Bronchial epithelial cell (primary cell): ENCODE measurements around the gene PCNX2. TPM values are rescaled to one million over a fixed set of nuclear protein-coding genes. Genes with fewer than 3 reads are reported as not detected.
A peak's percentile ranks its signal among the peaks of the same experiment; 100 is the strongest.

ENCODE experiments used
- DNase-seq: peaks from one replicate; pipeline ENCODE4 v3.0.0-alpha.2; 2010; ENCODE audit warnings: low read depth
- FAIRE-seq: peaks from 2 replicates; lab custom pipeline; 2011; peaks lifted over from hg19 to GRCh38; lab: Jason Lieb, UNC
- H3K27me3 ChIP-seq: 2 replicates; pipeline ENCODE4 v1.5.1; 2011; ENCODE audit warnings: low read length; ENCODE audit not compliant: control insufficient read depth, insufficient read depth
- H3K36me3 ChIP-seq: 2 replicates; pipeline ENCODE4 v1.5.1; 2011; ENCODE audit warnings: low read length; ENCODE audit not compliant: control insufficient read depth, insufficient read depth
- H3K4me3 ChIP-seq: 2 replicates; pipeline ENCODE4 v1.5.1; 2011; ENCODE audit warnings: mild to moderate bottlenecking, low read depth, low read length, control low read depth
- CTCF ChIP-seq: IDR thresholded peaks from 2 replicates; pipeline ENCODE4 v1.5.1; 2011; ENCODE audit warnings: mild to moderate bottlenecking, moderate library complexity, low read length, control low read depth, inconsistent platforms; ENCODE audit not compliant: insufficient read depth, severe bottlenecking
- total RNA-seq: library from RNA; depleted of rRNA; stranded (reverse); fragments of >200 nt; gene quantifications from 2 replicates; pipeline ENCODE4 v1.2.1, GENCODE V29; 2014

The PCNX2 gene
- total RNA-seq, 1 donor from 2014 or later: 30.3 TPM

GRCh38 chr1:232980986-232981560, 314.5 kb downstream of the PCNX2 start:
- Histone ChIP-seq H3K4me3 (no peak overlapping the region), H3K36me3 (peaks cover 16% of the 10 kb centered on the region), H3K27me3 (no peaks in the 10 kb centered on the region)
- no peak for TF ChIP-seq CTCF
- no peak for FAIRE-seq
- no peak for DNase-seq

- Histone ChIP-seq H3K4me3 (no peak overlapping the region), H3K36me3 (peaks cover 12% of the 10 kb centered on the region), H3K27me3 (no peaks in the 10 kb centered on the region)
- FAIRE-seq: no peak
- no peak for TF ChIP-seq CTCF
- DNase-seq: peak; percentile 4
Measured at GRCh38 chr1:232980355-232980978, 315.1 kb downstream of the PCNX2 start.

- no peak for TF ChIP-seq CTCF
- FAIRE-seq (no peak), DNase-seq (no peak)
- Histone ChIP-seq H3K4me3 (no peak overlapping the region), H3K36me3 (peaks cover 13% of the 10 kb centered on the region), H3K27me3 (no peaks in the 10 kb centered on the region)
Measured at GRCh38 chr1:232979558-232979957, 316.0 kb downstream of the PCNX2 start.

GRCh38 chr1:232978815-232979214, 316.7 kb downstream of the PCNX2 start:
- no peak for TF ChIP-seq CTCF
- FAIRE-seq (no peak), DNase-seq (no peak)
- no peak overlapping the region for H3K4me3 ChIP-seq
- no peaks in the 10 kb centered on the region for H3K27me3 ChIP-seq
- H3K36me3 ChIP-seq: peaks cover 9% of the 10 kb centered on the region

- Histone ChIP-seq H3K27me3 (no peaks in the 10 kb centered on the region), H3K36me3 (peaks cover 8% of the 10 kb centered on the region), H3K4me3 (no peak overlapping the region)
- FAIRE-seq (no peak), DNase-seq (peak; percentile 28)
- TF ChIP-seq CTCF: no peak
Measured at GRCh38 chr1:232978091-232978634, 317.4 kb downstream of the PCNX2 start.
